Endothelial cell (in vitro differentiated cells): ENCODE data around the gene DENND6A. TPM values are rescaled to one million over a fixed set of nuclear protein-coding genes. Genes with fewer than 3 reads are reported as not detected.

Experiments
- DNase-seq: peaks from one replicate; pipeline ENCODE4 v3.0.0; 2021; ENCODE audit warnings: low spot score
- H3K27ac Mint-ChIP-seq: one replicate; pipeline ENCODE4 v1.8.0; 2021; ENCODE audit warnings: mixed read lengths, inconsistent platforms; ENCODE audit not compliant: unreplicated experiment
- H3K27me3 Mint-ChIP-seq: one replicate; pipeline ENCODE4 v1.8.0; 2021; ENCODE audit warnings: mild to moderate bottlenecking, moderate library complexity, mixed read lengths, inconsistent platforms; ENCODE audit not compliant: unreplicated experiment
- H3K36me3 Mint-ChIP-seq: one replicate; pipeline ENCODE4 v1.8.0; 2021; ENCODE audit warnings: mild to moderate bottlenecking, low read depth, mixed read lengths, inconsistent platforms; ENCODE audit not compliant: unreplicated experiment
- H3K4me1 Mint-ChIP-seq: one replicate; pipeline ENCODE4 v1.8.0; 2021; ENCODE audit warnings: mild to moderate bottlenecking, mixed read lengths, inconsistent platforms; ENCODE audit not compliant: unreplicated experiment
- H3K4me3 Mint-ChIP-seq: one replicate; pipeline ENCODE4 v1.8.0; 2021; ENCODE audit warnings: mild to moderate bottlenecking, mixed read lengths, inconsistent platforms; ENCODE audit not compliant: unreplicated experiment
- H3K9me3 Mint-ChIP-seq: one replicate; pipeline ENCODE4 v1.8.0; 2021; ENCODE audit warnings: mixed read lengths, inconsistent platforms; ENCODE audit not compliant: unreplicated experiment
- CTCF ChIP-seq: fragments of 200-600 bp; sonication (generic); IDR thresholded peaks from one replicate; pipeline ENCODE4 v1.5.0; 2021; ENCODE audit warnings: antibody characterized with exemption; ENCODE audit not compliant: unreplicated experiment
- total RNA-seq: library from RNA; stranded (reverse); fragmentation: NEBNext Ultra II Directional; extraction: Animal tissue kit (Norgen Biotek cat#: 25700); gene quantifications from one replicate; pipeline ENCODE4 v1.2.1, GENCODE V29; 2021; ENCODE audit not compliant: unreplicated experiment

Gene DENND6A
- total RNA-seq, 1 donor from 2014 or later: 25.3 TPM

GRCh38 chr3:57680046-57680445 lies 12.8 kb downstream of the DENND6A start:
- H3K9me3 Mint-ChIP-seq: no peaks in the 10 kb centered on the region
- H3K4me1 Mint-ChIP-seq: peaks cover 11% of the 10 kb centered on the region
- no peaks in the 10 kb centered on the region for H3K36me3 Mint-ChIP-seq
- DNase-seq: no peak
- no peak for TF ChIP-seq CTCF
- no peak overlapping the region for H3K27ac Mint-ChIP-seq
- no peak overlapping the region for H3K4me3 Mint-ChIP-seq
- no peaks in the 10 kb centered on the region for H3K27me3 Mint-ChIP-seq

- H3K27ac Mint-ChIP-seq: no peak overlapping the region
- peaks cover 23% of the 10 kb centered on the region for H3K4me1 Mint-ChIP-seq
- DNase-seq: no peak
- H3K9me3 Mint-ChIP-seq: no peaks in the 10 kb centered on the region
- TF ChIP-seq CTCF: no peak
- H3K27me3 Mint-ChIP-seq: no peaks in the 10 kb centered on the region
- H3K4me3 Mint-ChIP-seq: no peak overlapping the region
- H3K36me3 Mint-ChIP-seq: no peaks in the 10 kb centered on the region
These were observed 17.3 kb downstream of the DENND6A start for GRCh38 chr3:57675530-57675929.

GRCh38 chr3:57673156-57673555 lies 19.7 kb downstream of the DENND6A start:
- H3K36me3 Mint-ChIP-seq: no peaks in the 10 kb centered on the region

GRCh38 chr3:57670543-57670942 lies 22.3 kb downstream of the DENND6A start:
- peak overlapping the region; percentile 82 for H3K27ac Mint-ChIP-seq
- no peak overlapping the region for H3K4me3 Mint-ChIP-seq
- peaks cover 18% of the 10 kb centered on the region for H3K4me1 Mint-ChIP-seq
- TF ChIP-seq CTCF: no peak
- H3K27me3 Mint-ChIP-seq: no peaks in the 10 kb centered on the region
- no peaks in the 10 kb centered on the region for H3K36me3 Mint-ChIP-seq
- H3K9me3 Mint-ChIP-seq: no peaks in the 10 kb centered on the region
- no peak for DNase-seq

More at GRCh38 chr3:57673156-57673555, 19.7 kb downstream of the DENND6A start:
- peaks cover 18% of the 10 kb centered on the region for H3K4me1 Mint-ChIP-seq
- no peak for TF ChIP-seq CTCF
- DNase-seq: no peak
- no peak overlapping the region for H3K4me3 Mint-ChIP-seq
- H3K27ac Mint-ChIP-seq: no peak overlapping the region
- no peaks in the 10 kb centered on the region for H3K9me3 Mint-ChIP-seq
- H3K27me3 Mint-ChIP-seq: no peaks in the 10 kb centered on the region

GRCh38 chr3:57661404-57661803 lies 31.5 kb downstream of the DENND6A start:
- H3K4me3 Mint-ChIP-seq: no peak overlapping the region
- no peak for TF ChIP-seq CTCF
- no peaks in the 10 kb centered on the region for H3K36me3 Mint-ChIP-seq
- DNase-seq: no peak
- no peak overlapping the region for H3K27ac Mint-ChIP-seq
- H3K4me1 Mint-ChIP-seq: peaks cover 7% of the 10 kb centered on the region
- H3K9me3 Mint-ChIP-seq: no peaks in the 10 kb centered on the region
- no peaks in the 10 kb centered on the region for H3K27me3 Mint-ChIP-seq
